HG02763 (cell line): Measurements from ENCODE around the gene TCFL5.
"Not testable (repeated sequence)": the region's sequence is repeated elsewhere in the genome, so short reads cannot be mapped to it uniquely, and the experiment has no call there.

Experiments used
- ATAC-seq: cut with Tn5 transposase; IDR thresholded peaks from one replicate; pipeline ENCODE4 v1.9.1; 2021; ENCODE audit warnings: mild to moderate bottlenecking, moderate library complexity; ENCODE audit not compliant: unreplicated experiment

Gene TCFL5

DNA sequence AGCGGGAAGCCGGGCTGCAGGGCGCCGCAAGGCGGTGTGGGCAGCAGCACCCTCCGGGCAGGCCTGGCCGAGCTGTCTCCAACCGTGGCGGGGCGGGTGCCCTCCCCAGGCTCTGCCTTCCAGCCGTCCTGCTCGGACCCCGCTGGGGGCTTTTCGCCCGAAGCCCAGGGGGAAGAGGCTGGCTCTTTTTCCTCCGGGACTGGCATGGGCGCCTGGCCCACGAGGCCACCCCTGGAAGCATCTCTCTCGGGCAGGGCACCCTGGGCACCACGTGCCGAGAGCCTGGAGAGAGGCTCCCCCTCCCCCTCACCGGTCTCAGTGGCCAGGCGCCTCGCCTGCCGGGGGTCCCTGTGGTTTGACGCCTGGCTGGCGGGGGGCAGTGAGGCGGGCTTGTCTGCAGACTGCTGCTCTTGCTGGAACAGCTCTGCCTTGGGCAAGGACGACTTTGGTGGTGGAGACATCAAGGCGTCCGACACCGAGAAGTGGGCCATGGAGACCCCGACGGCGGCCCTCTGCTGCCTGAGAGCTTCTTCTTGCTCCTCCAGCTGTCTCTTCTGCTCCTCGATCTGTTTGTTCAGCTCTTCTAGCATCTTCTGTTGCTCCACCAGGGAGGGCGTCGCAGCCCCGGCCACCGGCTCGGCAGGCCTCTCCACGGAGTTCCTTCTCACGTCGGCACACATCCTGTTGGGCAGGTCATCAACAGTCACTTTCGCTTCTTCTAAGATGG lies 19.5 kb upstream of the TCFL5 start:
- ATAC-seq, result no peak

DNA sequence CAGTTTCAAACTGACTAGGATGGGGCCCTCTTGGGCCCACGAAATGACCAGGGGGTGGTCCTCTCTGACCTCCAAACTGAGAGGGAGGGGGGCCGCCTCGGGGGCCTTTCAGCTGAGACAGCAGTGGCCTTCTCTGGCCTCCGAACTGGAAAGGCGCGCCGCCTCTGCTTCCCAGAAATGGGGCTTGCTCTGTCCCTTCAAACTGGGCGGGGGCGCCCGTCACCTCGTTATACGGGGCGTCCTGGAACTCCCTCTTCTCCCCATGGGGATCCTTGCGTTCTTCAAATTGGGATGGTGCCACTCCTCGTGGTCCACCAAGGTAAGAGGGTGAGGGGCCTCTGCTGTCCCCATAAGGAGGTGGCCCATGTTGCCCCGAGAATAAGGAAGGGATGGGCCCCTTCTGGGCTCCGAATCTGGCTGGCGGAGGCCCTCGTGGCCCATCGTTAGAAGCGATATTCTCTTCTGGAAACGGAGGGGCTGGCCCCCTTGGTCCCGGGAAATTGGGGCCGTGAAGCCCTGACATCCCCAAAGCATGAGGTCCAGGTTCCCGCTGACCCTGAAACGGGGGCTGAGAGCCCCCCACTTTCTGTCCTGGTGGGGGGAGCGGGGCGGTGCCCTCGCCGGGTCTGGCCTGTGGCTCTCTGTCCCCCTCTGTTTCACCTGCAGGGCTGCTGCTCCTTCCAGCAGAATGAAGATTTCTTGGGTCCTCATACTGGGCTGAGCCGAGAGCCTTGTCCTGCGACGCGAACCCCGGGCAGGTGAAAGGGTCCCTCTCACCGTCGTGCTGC lies 18.7 kb upstream of the TCFL5 start:
- no peak for ATAC-seq

DNA sequence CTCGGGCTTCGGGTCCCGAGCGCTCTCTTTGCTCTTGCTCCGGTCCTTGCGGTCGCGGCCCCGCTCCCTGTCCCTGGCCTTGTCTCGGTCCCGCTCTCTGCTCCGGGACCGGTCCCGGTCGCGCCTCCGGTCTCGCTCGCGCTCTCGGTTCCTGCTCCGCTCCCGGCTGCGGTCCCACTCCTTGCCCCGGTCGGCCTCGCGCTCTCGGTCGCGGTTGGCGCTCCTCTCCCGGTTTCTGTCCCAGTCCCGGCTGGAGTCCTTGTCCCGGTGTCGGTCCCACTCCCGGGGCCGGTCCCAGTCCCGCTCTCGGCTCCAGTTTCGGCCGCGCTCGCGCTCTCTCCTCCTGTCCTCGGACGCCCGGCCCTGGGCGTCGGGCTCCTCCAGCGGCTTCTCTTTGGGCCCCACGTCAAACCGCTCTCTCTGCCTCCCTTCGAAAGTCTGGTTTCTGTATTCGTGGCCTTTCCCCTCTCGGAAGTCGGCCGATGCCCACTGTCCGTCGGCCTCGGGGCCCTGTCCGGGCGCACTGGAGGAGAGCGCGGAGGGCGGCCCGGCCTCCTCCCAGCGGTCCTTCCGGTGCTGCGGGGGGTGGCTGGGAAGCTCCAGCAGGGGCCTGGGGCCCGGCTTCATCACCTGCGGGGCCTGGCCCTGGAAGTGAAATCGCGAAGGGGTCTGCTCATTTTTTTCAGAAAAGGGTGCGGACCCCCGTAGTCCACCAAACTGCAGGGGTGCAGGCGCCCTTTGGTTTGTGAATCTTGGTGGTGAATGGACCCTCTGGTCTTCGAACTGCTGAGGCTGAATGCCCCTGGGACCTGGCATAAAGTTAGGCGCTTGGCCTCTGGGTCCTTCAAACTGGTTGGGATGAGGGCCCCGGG lies 17.9 kb upstream of the TCFL5 start:
- ATAC-seq, result no peak

DNA sequence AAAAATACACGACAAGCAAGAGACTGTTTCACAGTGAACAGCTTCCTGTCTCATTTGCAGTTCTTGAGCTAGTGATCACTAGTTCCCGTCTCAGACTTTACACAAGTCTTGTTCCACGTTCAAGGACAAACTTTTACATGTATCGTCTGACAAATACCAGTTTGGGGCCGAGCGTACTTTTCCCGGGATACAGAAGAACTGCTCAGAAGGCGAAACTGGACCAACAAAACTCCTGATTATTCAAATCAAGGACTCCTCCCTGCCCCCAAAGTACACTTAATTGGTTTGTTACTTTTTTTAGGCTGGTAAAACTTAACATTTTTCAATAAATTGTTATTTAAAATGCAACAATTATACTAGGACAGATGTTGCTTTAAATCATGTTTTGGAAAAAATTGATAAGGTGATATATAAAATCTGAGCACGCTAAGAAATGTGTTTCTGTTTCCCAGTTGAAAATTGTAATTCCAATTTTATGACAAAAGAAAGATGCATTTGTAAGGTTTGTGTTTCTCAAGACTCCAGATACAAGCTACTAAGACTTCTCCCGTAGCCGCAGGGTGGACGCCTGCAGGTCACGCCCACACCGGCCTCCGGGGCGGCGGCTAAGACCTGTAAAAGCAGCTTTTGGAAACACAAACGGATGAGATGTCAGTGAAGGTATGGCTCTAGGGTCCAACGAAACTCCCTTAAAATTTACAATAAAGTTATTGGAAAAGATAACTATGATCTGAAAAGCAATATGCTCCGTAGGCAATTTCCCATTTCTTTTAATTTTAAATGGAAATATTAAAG lies 16.8 kb upstream of the TCFL5 start:
- ATAC-seq, result no peak

DNA sequence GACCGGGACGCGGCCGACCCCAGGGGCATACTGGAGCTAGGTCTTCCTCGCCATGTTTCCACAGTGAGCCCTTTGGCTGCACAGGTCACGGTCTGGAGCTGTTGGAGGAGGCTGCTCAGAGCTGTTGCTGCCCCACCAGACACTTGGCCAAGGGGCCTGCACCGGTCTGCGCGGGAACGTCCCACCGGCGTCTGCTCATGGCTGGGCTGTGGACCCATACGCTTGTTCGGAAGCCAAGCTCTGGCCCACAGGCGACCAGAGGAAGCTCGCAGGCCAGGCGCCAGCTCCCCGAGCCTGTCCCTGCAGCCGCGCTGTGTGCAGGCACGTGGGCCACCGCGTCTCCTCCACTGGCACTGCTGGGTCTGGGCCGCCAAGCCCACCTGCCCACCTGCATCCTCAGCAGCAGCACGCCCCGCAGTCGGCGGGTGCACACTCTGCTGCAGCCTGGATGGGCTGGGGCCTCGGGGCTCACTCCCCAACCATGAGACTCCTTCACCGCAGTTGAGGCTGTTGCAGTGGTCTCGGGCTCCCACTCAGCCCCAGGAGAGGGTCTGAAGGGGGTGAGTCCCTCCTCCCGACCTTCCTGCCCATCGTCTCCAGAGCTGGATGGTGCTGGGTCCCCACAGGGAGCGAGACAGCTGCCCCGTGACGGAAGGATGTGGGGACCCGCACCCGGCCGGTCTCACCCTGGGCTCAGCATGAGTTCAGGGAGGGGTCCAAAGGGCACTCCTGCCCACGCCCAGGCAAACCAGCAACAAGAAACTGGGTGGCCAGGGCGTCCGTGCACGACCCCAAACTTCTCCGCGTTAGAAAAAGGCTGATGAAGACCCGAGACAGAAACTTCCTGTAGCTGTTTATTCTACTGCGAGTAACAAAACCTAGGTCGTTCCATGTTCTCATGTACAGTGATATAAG lies 15.5 kb upstream of the TCFL5 start:
- ATAC-seq, result no peak

DNA sequence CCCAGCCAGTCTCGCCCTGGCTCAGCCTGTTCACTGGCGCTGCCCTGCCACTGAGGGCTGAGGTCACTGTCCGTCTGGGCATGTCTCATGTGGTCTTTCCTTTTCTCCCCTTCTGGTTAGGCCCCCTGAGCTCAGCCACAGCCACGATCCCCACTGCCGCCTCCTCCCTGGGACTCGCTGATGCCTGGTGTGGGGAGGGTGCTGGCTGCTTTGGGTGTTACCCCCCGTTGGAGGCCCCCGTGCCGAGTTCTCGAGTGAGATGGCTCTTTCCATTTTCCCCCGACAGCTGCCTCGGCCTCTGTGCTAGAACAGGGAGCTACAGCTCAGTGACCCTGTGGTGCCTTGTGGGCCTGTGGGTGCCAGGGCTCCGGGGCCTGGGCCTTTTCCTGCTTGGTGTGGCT lies 14.9 kb upstream of the TCFL5 start:
- ATAC-seq, result no peak

DNA sequence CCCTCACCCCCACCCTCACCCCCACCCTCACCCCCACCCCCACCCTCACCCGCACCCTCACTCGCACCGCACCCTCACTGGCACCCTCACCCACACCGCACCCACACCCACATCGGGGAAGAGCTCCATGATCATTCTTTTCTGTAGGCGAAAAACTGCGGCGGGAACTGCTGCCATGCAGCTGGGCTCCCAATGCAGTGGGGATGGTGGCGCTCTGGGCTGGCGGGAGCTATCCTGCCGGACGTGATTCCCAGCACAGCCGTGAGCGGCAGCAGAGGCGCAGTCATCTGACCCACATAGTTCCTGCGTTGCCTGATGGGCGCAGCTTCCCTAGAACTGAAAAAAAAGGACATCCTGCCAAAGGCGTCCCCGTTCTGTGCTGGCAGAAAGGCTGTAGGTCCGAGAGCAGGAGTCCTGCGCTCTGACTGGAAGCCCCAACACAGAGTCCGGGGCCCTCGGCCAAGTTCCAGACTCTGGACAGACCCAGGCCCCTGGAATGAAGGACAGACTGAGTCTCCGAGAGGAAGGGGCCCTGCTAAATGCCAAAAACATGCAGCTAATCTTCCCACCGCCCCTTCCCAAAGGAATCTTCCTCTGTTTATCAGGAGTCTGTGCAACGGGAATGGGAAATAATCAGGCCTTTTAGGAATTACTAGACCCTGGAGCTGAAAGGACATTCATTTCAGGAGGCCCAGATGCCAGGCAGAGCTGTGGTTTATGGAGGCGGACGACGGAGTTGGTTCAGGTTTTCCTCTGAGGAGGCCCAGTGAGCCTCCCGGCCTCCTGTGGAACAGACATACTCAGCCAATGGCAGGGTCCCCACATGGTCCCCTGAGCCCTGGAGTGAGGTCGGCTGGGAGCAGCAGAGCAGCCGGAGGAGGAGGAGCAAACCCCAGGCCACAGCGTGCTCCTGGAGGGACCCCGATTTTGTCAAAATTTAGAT lies 14.1 kb upstream of the TCFL5 start:
- no peak for ATAC-seq

DNA sequence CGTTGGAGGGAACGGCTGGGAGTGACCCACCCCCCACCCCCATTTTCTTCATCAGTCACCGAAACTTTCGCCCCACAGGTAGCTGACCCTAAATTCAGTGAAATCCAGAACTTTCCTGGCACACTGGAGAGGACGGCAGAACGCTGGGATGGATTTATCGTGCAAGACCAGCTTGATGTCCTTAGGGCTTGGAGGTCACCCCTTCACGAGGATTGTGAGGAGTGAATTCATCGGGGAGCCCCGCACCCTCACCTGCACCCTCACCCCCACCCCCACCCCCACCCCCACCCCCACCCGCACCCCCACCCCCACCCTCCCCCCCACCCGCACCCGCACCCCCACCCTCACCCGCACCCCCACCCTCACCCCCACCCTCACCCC lies 13.3 kb upstream of the TCFL5 start:
- ATAC-seq, result no peak

DNA sequence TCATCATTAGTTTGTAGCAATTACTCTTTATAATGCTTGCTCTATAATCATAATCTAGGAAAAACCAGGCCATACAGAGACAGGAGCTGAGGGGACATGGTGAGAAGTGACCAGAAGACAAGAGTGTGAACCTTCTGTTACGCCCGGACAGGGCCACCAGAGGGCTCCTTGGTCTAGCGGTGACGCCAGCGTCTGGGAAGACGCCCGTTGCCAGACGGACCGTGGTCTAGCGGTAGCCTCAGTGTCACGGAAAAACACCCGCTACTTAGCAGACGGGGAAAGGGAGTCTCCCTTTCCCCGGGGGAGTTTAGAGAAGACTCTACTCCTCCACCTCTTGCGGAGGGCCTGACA lies 12.0 kb upstream of the TCFL5 start:
- not testable (repeated sequence) for ATAC-seq

DNA sequence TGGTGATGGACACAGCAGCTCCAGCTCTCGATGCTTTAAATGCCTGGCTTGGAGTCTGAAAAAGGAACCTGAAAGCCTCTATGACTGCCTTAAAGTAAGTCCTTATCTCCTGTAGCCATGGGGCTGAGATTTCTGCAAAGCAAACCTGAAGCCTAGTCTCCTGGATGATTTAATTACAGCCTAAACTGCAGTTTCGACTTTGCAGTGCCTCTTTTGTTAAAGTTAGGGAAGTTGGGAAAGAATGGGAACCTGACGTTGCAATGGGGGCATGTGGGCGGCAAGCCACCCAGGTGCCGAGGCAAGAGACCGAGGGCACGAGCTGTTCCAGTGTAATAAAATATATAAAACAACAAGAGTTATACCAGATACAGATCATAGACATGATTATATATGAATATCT lies 11.7 kb upstream of the TCFL5 start:
- no peak for ATAC-seq

DNA sequence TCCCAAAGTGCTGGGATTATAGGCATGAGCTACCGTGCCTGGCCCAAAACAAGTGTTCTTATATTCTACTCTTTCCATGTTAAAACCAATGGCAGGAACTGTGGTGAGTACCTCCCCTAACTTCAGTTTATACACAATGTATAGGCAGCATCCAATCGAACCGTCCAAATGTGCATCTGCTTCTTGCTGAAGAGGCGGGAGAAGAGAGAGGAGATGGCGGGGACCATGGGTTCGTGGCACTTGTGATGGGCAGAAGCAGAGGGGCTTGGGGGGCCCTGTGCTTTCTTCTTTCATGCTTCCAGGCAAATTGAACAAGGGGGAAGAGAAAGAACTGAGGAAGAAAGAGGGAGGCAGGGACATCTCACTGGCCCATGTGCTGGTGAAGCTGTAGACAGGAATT lies 11.2 kb upstream of the TCFL5 start:
- ATAC-seq, result no peak

DNA sequence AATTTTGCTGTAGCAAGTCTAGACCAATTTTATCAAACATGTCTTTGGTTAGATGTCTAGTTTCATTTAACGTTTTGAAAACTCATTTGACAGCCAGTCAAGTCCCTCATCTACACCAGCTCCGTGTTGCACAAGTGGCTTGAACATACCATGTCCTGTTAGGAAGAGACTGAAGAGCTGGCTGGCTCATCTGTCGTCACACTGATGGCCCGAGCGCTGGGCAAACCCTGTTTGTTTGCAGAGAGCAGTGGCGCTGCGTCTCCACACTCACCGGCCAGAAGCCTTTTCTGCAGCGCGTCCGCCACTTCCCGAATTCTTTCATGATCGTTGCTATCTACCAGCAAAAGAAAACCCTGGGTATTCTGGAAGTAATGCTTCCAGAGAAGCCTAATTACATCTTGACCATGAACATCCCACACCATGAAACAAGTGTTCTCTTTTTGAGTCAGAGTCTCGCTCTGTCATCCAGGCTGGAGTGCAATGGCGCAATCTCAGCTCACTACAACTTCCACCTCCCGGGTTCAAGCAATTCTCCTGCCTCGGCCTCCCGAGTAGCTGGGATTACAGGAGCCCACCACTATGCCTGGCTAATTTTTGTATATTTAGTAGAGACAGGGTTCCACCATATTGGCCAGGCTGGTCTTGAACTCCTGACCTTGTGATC lies 10.7 kb upstream of the TCFL5 start:
- ATAC-seq, result no peak

DNA sequence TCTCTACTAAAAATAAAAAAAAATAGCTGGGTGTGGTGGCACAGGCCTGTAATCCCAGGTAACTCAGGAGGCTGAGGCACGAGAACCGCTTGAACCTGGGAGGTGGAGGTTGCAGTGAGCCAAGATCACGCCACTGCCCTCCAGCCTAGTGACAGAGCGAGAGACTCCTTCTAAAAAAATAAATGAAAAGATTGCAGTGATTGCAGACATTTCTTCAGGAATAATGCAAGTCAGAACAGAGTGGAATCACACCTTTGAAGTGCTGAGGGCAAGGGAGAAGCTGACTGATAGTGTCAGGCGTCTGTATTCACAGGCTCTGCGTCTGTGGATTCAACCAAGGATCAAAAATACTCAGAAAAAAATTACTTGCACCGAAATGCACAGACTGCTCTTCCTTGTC lies 2.6 kb upstream of the TCFL5 start:
- ATAC-seq, result no peak

DNA sequence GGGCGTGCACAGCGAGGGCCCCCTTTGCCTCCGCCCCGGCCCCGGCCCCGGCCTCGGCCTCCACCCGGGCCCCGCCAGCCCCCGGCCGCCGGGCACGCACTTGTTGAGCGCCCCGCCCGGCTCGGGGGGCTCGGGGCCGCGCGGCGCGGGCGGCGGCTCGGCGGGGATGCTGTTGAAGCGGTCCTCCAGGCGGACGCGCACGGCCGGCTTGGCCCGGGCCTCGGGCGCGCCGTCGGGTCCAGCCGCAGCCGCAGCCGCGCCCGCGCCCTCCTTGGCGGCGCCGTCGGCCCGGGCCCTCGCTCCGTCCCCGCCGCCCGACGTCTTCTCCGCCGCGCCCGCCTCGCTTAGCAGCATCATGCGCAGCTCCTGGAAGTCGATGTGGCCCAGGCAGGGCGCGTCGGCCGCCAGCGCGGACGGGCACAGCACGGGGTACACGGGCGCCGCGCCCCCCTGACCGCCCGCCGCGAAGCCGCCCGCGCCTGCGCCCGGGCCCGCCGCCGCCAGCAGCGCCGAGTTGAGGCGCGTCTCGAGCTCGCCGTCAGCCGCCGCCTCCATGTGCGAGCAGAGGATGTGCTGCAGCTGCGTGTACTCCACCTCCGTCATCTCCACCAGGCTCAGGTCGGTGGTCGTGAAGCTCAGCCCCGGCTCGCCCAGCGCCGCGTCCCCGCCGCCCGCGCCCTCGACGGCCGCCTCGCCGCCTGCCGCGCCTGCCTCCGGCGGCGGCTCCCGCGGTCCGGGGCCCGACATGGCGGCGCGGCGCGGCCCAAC lies 514 bp downstream of the TCFL5 start:
- peak; percentile 34 for ATAC-seq

DNA sequence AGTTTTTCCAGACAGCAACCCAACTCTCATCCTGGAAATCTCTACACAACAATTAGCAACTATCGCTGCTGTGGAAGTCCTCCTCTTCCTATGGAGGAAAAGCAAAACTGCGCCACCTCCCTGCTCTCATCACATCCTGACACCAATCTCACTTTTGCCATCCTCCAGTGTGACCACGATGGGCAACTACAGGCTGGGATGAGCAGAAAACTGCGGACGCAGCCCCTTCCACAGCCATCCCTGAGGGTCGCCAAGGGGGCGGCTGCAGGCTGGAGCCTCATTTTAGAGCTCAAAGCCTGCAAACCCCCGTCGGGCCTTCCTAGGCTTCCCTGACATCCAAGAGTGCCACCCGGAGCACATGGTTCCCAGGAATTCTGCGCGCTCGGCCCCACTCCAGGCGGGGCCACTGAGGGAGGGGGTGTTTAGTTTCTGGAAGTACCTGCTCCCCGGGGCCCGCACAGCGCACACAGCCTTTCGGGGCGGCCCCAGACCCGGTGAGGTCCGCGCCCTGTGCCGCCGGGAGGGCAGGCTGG lies 1.2 kb downstream of the TCFL5 start:
- ATAC-seq, result no peak

DNA sequence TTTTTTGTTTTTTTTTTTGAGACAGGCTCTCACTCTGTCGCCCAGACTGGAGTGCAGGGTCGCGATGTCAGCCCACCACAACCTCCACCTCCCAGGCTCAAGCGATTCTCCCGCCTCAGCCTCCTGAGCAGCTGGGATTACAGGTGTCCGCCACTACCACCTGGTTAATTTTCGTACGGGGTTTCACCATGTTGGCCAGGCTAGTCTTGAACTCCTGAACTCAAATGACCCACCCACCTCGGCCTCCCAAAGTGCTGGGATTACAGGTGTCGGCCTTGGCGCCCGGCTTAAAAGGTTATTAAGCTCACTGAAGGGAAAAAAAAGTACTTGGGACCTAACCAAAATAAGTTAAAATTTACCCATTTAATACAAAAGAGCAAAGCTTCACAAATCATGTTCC lies 1.9 kb downstream of the TCFL5 start:
- no peak for ATAC-seq
